ENCODE results near the gene ANXA2.

GRCh38 chr15:60350108-60350507 lies 47.7 kb downstream of the ANXA2 start:
- TF ChIP-seq, protein P1, sequence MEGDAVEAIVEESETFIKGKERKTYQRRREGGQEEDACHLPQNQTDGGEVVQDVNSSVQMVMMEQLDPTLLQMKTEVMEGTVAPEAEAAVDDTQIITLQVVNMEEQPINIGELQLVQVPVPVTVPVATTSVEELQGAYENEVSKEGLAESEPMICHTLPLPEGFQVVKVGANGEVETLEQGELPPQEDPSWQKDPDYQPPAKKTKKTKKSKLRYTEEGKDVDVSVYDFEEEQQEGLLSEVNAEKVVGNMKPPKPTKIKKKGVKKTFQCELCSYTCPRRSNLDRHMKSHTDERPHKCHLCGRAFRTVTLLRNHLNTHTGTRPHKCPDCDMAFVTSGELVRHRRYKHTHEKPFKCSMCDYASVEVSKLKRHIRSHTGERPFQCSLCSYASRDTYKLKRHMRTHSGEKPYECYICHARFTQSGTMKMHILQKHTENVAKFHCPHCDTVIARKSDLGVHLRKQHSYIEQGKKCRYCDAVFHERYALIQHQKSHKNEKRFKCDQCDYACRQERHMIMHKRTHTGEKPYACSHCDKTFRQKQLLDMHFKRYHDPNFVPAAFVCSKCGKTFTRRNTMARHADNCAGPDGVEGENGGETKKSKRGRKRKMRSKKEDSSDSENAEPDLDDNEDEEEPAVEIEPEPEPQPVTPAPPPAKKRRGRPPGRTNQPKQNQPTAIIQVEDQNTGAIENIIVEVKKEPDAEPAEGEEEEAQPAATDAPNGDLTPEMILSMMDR (conservative IDR thresholded peaks at IDR 0.05; ENCODE audit: low read depth in 2 of 2) = no peak
- TF ChIP-seq REST (IDR thresholded peaks at IDR 0.05; ENCODE audit: unreplicated experiment) = no peak

Data from GM23338 (cell line).